Subcutaneous preadipocyte (primary cell): ENCODE results near the gene INPP5F. TPM values are rescaled to one million over a fixed set of nuclear protein-coding genes. Genes with fewer than 3 reads are reported as not detected.

Source experiments
- small RNA-seq: library from RNA; depleted of rRNA; stranded (forward); fragments of <200 nt; gene quantifications from one replicate; pipeline ENCODE3, GENCODE V24; 2012
- total RNA-seq: library from RNA; depleted of rRNA; stranded (reverse); fragments of >200 nt; gene quantifications from 2 replicates; pipeline ENCODE4 v1.2.3, GENCODE V29; 2012

INPP5F gene, protein sequence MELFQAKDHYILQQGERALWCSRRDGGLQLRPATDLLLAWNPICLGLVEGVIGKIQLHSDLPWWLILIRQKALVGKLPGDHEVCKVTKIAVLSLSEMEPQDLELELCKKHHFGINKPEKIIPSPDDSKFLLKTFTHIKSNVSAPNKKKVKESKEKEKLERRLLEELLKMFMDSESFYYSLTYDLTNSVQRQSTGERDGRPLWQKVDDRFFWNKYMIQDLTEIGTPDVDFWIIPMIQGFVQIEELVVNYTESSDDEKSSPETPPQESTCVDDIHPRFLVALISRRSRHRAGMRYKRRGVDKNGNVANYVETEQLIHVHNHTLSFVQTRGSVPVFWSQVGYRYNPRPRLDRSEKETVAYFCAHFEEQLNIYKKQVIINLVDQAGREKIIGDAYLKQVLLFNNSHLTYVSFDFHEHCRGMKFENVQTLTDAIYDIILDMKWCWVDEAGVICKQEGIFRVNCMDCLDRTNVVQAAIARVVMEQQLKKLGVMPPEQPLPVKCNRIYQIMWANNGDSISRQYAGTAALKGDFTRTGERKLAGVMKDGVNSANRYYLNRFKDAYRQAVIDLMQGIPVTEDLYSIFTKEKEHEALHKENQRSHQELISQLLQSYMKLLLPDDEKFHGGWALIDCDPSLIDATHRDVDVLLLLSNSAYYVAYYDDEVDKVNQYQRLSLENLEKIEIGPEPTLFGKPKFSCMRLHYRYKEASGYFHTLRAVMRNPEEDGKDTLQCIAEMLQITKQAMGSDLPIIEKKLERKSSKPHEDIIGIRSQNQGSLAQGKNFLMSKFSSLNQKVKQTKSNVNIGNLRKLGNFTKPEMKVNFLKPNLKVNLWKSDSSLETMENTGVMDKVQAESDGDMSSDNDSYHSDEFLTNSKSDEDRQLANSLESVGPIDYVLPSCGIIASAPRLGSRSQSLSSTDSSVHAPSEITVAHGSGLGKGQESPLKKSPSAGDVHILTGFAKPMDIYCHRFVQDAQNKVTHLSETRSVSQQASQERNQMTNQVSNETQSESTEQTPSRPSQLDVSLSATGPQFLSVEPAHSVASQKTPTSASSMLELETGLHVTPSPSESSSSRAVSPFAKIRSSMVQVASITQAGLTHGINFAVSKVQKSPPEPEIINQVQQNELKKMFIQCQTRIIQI
- total RNA-seq, result 9.6 and 13.5 TPM in 2 replicates

GRCh38 chr10:119725828-119726675, at the start of gene INPP5F:
TSS of gene INPP5F (plus strand) at chr10:119726050. CDS start at chr10:119726263, 213 bp downstream.

GRCh38 chr10:119872610-119872859, 146.7 kb downstream of the INPP5F start, which contains the start of gene MCMBP:
TSS of gene MCMBP (minus strand) at chr10:119872843. CDS start at chr10:119872584, 259 bp downstream.

Small RNAs within 50 kb of the gene (small RNA-seq; reads per million reads assigned to genes)
- not detected for gene RN7SL846P

Other genes starting within 250 kb of the INPP5F start
- 56.5 and 64.3 TPM in 2 replicates for gene RGS10, start 183.3 kb upstream of the INPP5F start, total RNA-seq
- gene TIAL1, start 129.1 kb upstream of the INPP5F start, total RNA-seq, result 39.3 and 44.4 TPM in 2 replicates
- 14.3 and 18.2 TPM in 2 replicates for gene BAG3, start 74.7 kb upstream of the INPP5F start, total RNA-seq
- gene MCMBP, start 146.8 kb downstream of the INPP5F start, total RNA-seq, result 51.8 and 78.4 TPM in 2 replicates
- 29.0 and 38.3 TPM in 2 replicates for gene SEC23IP, start 166.7 kb downstream of the INPP5F start, total RNA-seq